GM19099 (cell line): ENCODE measurements around the gene EGR1.
A peak's percentile ranks its signal among the peaks of the same experiment; 100 is the strongest.

Experiments used
- POLR2A ChIP-seq: IDR thresholded peaks from 3 replicates; pipeline ENCODE4 v1.6.1; 2011; ENCODE audit warnings: low read depth; ENCODE audit not compliant: insufficient read length; ENCODE audit errors: extremely low read depth

Gene EGR1

DNA sequence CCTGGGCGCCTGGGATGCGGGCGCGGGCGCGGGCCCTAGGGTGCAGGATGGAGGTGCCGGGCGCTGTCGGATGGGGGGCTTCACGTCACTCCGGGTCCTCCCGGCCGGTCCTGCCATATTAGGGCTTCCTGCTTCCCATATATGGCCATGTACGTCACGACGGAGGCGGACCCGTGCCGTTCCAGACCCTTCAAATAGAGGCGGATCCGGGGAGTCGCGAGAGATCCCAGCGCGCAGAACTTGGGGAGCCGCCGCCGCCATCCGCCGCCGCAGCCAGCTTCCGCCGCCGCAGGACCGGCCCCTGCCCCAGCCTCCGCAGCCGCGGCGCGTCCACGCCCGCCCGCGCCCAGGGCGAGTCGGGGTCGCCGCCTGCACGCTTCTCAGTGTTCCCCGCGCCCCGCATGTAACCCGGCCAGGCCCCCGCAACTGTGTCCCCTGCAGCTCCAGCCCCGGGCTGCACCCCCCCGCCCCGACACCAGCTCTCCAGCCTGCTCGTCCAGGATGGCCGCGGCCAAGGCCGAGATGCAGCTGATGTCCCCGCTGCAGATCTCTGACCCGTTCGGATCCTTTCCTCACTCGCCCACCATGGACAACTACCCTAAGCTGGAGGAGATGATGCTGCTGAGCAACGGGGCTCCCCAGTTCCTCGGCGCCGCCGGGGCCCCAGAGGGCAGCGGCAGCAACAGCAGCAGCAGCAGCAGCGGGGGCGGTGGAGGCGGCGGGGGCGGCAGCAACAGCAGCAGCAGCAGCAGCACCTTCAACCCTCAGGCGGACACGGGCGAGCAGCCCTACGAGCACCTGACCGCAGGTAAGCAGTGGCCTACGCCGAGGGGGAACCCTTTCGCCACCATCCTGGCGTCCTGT lies at the start of gene EGR1:
Gene EGR1, plus strand, starts transcription at position 219 of the 864 bp plus-strand sequence. Its CDS starts 283 bp downstream, at position 502.
- TF ChIP-seq POLR2A, result peak; percentile 94

DNA sequence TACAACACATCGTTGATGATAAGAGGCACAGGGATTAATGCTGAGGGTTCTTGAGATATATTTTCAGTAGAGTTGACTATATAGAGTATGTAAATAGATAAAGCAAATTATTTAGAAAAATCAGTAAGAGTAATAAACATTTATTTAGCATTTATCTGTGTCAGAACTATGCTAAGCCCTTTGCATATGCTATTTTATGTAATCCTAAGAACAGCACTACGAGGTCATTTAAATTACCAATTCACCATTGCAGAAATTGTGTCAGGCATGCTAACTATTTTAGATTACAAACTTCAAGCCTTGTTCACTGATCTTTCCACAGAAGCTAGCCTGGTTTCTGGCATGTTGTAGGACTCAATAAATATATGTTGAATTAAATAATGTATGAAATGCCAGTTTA lies 46.8 kb upstream of the EGR1 start:
- no peak for TF ChIP-seq POLR2A

DNA sequence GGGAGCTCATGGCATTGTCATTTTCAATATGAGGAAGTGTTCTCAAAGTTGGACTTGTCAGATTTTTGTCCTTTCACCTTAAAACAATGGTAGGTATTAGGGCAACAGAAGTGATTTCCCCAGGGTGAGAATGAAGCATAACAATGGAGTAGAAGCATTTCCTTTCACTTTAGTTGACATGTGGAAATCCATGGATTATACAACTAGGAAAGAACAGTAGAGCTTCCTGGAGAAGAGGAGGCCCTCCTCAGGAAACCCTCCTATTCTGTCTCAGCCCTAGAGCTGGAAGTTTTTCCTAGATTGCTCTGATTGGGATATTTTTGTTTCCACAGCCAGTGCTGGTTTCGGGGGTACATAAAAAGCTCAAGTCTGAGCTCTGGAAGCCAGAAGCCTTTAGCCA lies 40.2 kb upstream of the EGR1 start:
- TF ChIP-seq POLR2A, result no peak

DNA sequence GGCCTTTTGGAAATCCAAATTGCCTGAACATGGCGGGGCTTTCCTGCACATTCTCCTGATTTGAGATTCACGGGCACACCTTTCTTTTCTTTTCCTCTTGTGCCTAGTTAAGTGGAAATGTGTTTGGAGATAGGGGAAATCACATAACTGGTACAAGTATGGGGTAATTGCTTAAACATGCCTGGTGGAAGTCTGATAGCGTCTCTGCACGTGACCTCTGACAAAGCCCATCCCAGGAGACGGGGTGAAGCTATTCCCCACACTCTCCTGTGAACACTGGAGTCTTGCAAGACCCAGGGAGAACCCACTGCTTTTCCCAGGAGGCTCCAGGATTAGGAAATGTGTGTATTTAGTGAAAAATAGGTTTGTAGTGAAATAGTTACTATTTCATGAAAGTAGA lies 29.3 kb upstream of the EGR1 start:
- TF ChIP-seq POLR2A, result no peak

DNA sequence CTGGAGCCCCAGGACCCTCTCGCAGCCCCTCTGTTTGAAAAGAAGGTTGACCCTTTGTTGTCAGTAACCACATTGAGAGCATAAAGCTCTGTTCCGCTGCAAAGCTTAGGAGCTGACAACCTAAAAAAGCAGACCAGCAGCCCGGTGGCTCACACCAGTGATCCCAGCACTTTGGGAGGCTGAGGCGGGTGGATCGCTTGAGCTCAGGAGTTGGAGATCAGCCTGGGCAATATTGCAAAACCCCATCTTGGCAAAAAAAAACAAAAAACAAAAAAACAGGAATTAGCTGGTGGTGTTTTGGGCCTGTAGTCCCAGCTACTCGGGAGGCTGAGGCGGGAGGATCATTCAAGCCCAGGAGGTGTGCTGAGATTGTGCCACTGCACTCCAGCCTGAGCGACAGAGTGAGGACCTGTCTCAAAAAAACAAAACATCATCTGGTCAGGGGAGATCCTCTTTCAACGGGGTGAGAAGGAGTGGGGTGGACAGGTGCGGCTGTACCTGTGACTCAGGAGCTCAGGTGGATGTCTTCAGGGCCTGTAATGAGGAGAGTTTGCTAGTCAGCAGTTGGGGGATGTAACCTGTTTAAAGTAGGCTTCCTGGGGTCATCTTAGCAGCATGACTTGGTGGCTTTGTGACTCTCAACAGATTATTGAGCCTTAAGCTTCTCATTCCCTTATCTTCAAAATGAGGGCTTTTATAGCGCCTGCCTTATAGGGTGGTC lies 27.1 kb upstream of the EGR1 start:
- no peak for TF ChIP-seq POLR2A

DNA sequence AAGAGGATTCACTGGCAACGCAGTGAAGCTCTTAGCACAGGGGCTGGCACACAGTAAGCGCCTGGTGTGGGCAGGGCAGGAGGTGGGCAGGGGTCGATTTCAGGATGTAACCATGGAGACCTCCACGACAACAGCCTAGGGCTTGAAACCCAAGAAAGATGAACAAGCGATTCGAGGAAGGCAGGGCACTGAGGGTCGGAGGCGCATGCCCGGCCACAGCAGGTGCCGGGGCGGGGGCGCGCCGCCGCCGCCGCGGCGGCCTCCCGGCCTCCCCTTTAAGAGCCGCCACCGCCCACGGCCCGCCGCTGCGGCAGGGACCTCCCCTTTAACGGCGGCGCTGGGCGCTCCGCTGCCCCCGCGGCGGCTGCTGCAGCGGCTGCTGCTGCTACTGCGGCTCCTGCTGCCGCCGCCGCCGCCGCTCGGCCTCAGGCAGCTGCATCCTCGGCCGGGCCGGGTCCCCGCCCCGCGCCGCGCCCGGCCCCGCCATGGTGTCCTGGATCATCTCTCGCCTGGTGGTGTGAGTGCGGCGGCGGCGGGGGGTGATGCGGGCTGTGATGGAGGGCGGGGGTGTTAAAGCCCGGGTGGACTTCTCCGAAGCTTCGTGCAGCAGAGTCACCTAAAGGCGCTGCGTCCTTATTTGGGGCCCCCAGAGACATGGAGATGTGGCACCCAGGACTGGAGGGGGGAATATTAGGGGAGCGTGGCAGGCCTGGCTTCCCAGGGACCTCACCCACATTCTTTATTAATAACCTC lies 26.4 kb upstream of the EGR1 start, which contains the start of gene REEP2:
Gene REEP2, plus strand, starts transcription at position 334 of the 753 bp plus-strand sequence. Its CDS starts 152 bp downstream, at position 486.
- TF ChIP-seq POLR2A, result no peak

DNA sequence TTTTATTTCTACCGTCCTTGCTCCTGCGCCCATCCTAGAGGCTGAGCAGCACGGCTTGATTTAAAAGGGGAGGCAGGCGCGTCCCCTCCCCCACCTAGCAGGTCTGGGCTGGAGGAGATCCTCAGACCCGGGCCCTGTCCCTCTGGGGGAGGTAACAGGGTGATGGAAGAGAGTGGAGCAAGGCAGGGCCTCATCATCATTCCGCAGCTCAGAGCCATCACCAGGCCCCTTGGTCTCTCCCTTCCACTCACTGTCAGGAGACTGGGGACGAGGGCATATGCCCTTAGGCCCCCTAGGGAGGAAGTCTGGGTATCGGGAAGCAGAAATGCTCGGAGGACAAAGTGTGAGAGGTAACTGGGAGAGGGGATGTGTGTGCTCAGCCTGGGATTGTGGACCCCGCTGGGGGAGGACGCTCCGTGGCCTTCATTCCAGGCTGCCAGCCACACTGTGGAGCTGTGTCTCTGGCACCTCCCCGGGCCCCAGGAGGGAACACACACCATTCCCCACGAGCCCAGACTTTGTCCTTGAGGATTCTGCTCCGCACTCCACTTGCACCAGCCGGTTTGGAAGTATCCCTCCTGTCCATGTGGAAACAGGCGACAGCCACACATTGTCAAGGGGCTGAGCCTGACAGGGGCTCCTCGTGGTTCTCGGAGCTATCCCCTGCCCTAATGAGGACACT lies 25.7 kb upstream of the EGR1 start:
- no peak for TF ChIP-seq POLR2A

DNA sequence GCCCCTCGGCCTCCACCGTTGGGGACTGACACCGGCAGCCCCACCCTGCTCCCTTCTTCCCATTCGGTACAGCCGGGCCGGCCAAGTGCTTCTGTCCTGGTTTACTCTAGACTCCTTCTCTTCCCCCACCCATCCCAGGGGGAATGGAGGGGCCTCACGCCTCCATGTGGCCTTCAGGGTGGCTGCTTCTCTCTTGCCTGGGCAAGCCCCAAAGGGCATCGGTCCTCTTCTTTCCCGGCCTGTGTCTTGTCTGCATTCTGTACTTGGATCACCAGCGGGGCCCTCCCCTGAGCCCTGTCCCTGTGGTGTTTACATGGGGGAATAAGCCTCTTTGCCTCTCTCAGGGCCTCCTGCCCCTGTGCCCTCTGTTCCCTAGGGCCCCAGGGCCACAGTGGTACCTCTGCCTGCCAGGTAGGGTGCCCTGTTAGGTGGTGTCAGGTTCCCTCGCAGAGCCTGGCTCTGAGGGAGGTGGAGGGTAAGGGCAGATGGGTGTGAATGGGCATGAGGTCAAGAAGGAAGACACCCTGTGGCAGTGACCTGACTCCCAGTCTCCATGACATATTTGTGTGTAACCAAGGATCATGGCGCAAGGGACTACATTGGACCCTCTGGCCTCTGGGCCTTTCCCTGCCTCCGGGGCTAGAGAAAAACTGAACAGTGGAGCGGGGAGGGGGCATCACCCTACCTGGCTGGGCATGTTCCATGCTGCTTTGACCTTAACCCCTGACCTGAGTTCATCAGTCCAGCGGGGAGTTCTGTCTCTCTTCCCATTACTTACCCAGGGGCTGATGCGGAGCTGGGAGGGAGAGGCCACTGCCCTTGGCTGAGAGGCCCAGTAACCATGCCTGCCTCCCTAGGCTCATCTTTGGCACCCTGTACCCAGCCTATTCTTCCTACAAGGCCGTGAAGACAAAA lies 24.9 kb upstream of the EGR1 start:
- no peak for TF ChIP-seq POLR2A

DNA sequence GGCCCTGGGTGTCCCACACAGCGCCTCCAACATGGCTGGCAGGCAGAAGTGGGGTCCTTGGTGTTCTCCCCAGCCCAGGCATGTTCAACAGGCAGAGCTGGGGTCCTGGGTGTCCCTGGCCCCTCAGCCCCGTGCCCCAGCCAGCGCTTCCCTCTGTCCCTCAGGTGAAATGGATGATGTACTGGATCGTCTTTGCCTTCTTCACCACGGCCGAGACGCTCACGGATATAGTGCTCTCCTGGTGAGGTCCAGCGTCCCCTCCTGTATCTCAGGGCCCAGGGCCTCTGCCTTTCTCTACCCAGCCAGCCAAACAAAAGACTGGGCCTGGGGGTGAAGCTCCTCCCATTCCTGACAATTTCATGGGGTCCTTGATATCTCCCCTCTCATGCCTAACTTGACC lies 24.1 kb upstream of the EGR1 start:
- TF ChIP-seq POLR2A, result no peak

DNA sequence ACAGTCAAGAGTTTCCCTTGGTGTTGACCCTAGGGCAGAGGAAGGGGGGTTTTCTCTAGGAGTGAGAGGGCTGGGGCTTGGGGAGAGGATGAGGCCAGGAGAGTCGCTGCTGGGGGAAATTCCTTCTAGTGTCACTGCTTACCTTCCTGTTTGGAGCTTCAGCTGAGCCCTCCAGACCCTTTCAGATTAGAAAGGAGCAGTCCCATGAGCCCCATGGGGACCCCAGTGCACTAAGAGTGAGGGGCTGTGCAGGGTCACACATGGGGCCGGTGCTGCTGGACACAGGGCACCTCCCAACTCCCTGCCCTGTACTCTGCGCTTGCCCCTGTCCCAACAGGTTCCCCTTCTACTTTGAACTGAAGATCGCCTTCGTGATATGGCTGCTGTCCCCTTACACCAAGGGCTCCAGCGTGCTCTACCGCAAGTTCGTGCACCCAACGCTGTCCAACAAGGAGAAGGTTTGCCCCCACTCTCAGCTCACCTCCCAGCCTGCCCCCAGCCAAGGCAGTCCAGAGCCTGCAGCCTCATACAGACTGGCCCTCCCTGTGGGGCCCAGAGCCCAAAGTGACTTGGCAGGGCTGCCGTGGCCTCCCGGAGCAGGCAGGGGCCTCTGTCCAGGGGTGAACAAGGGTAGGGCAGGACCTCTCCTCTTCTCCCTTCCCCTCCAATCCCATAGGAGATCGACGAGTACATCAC lies 21.1 kb upstream of the EGR1 start:
- no peak for TF ChIP-seq POLR2A

DNA sequence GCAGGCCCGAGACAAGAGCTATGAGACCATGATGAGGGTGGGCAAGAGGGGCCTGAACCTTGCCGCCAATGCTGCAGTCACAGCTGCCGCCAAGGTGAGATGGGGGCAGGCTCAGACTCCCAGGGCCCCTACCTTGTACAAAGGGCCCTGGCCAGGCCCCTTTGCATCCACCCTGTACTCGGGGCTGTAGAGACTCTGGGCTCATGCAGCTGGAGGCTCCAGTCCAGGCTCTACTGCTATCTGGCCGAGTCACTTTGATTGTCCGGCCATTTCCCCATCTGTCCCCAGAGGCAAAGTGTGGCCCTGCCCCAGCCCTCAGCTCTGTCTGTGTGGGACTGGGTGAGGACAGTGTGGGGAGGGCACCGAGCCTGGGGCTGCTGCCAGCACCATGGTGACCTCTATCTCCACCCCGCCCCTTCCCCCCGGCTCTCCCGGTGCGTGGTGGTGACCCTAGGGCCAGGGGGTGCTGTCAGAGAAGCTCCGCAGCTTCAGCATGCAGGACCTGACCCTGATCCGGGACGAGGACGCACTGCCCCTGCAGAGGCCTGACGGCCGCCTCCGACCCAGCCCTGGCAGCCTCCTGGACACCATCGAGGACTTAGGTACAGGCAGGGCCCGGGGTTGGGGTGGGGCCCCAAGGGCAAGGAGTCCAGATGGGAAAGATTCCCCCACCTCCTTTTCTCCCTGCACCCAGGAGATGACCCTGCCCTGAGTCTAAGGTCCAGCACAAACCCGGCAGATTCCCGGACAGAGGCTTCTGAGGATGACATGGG lies 20.3 kb upstream of the EGR1 start:
- no peak for TF ChIP-seq POLR2A

DNA sequence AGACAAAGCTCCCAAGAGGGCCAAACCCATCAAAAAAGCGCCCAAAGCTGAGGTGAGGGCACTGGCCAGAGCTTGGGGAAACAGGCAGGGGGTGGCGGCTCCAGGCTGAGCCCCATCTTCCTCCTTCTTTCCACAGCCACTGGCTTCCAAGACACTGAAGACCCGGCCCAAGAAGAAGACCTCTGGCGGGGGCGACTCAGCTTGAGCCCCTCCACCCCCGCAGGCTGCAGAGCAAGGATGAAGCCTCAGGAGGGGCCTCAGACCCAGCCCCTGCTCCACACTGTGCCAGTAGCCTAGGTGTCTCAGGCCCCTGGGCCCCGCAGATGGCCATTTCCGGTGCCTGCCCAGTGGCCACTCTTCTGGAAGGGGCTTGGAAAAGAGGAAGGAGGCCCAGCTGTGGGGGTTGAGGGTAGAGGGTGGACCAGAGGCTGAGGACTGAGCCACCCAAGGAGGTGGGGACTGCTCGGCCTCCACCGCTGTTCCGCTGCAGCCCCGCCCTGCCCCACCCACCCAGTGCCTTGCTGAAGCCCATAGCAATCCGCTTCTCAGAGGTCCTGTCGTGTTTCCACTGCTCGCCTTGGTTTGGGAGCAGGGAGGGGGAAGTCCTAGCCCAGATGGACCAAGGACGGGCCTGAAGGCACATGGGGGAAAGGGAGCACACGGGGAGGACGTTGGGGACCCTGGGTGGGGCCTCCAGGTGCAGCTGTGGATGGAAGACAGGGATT lies 19.6 kb upstream of the EGR1 start:
- TF ChIP-seq POLR2A, result no peak

DNA sequence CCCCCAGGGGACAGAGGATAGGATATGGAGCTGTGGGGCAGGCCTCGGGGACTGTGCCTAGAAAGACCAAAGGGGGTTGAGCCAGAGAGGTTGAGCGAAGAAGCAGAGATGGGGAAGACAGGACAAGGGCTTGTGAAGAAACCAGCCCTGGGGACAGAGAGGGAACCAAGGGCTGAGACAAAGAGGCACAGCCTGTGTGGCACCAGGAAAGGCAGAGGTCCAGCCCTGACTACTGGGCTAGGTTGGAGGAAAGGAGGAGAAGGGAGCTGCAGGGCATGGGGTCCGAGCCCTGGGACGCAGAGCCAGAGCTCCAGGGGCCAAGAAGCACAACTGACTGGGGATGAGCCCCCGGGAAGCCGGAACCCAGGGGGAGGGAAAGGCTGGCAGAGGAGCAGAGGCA lies 17.2 kb upstream of the EGR1 start:
- no peak for TF ChIP-seq POLR2A
